ENCODE data around the gene SESN1.

Gene SESN1

DNA sequence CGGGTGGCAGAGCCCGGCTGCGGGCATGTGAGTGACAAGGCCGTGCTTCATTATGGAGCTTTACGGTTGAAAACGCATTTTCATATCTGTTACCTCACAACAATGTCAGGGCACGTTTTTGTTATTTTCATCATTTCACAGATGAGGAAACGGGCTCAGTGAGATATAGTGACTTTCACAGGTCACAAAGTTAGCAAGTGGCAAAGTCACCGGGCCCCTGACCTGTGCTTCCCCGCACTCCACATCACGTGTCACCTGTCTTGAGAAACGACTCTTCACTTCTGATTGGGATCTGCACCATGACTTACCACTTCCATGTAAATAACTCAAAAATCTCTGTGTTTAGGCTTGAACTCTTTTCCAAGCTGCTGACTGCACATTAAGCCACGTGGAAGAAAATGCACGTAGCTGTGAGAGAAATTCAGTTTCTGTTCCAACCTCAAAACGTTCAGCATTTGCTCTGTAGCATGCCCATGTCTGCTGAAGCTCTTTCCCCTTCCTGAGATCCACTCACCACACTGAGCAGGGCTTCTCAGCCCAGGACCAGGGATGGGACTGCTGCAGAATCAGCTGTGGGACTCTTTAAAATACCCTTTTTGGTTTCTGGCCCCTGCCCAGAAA, 139.2 kb downstream of the SESN1 start:
- Histone ChIP-seq H3K27me3 (ENCODE audit: control insufficient read depth in 3 of 3, insufficient read depth in 3 of 3, low read depth in 1 of 3, low read length in 3 of 3) (no peaks in the 10 kb centered on the region), H2BK120ac (ENCODE audit: low read depth, low read length) (no peak overlapping the region), H3K4me3 (ENCODE audit: low read length in 2 of 2) (no peak overlapping the region), H3K27ac (replicated peaks; ENCODE audit: low read length) (no peak overlapping the region), H3K18ac (ENCODE audit: low read length) (no peak overlapping the region), H3K9me3 (replicated peaks in 1 of 2; ENCODE audit: control insufficient read depth in 2 of 2, insufficient read depth in 1 of 2, low read depth in 1 of 2, low read length in 2 of 2) (no peaks in the 10 kb centered on the region), H3K23ac (ENCODE audit: low read depth, low read length, poor library complexity) (no peak overlapping the region), H3K14ac (ENCODE audit: low read length) (no peak overlapping the region), H3K79me1 (ENCODE audit: low read depth, low read length) (no peaks in the 10 kb centered on the region), H3K36me3 (replicated peaks in 1 of 2; ENCODE audit: control insufficient read depth in 2 of 2, insufficient read depth in 2 of 2, low read length in 2 of 2) (no peaks in the 10 kb centered on the region), H2BK12ac (ENCODE audit: low read length) (no peak overlapping the region), H2AFZ (ENCODE audit: low read length) (no peak overlapping the region), H4K8ac (ENCODE audit: low read depth, low read length) (no peak overlapping the region), H3K4ac (ENCODE audit: low read length) (no peak overlapping the region), H2AK5ac (ENCODE audit: low read depth, low read length) (no peak overlapping the region), H3K4me2 (ENCODE audit: insufficient read depth, low read length, poor library complexity, severe bottlenecking) (no peak overlapping the region), H4K91ac (ENCODE audit: low read depth, low read length, poor library complexity) (no peak overlapping the region), H2BK5ac (ENCODE audit: low read length) (no peak overlapping the region), H3K4me1 (ENCODE audit: control insufficient read depth in 2 of 2, insufficient read depth in 1 of 2, low read depth in 1 of 2, low read length in 2 of 2) (no peaks in the 10 kb centered on the region), H2BK15ac (ENCODE audit: low read length) (no peak overlapping the region), H3K9ac (ENCODE audit: low read depth, low read length, poor library complexity) (no peak overlapping the region)
- DNase-seq (ENCODE audit: low spot score) = no peak
- no CpG with 5 or more reads among the region's 15 CpGs for WGBS, 2 donors (ENCODE audit: extremely low coverage in 2 of 2, insufficient read length in 2 of 2, insufficient replicate concordance in 1 of 2)

DNA sequence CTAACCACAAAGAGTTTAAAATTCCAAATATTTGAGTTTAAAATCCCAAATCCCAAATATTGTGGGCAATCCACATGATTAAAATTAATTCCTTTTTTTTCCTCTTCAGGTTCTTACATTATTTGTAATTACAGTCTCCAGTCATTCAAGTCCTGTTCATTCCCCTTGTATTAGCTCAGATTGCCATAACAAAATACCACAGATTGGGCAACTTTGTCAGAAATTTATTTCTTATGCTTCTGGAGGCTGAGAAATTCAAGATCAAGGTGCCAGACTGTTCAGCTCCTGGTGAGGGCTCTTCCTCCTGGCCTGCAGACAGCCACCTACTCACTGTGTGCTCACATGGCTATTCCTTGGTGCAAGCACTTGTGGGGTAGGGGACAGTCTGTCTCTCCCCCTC, 141.0 kb downstream of the SESN1 start:
- no peak overlapping the region for H2BK120ac ChIP-seq (ENCODE audit: low read depth, low read length)
- H3K4me1 ChIP-seq (ENCODE audit: control insufficient read depth in 2 of 2, insufficient read depth in 1 of 2, low read depth in 1 of 2, low read length in 2 of 2) = no peaks in the 10 kb centered on the region
- no peak overlapping the region for H3K4me3 ChIP-seq (ENCODE audit: low read length in 2 of 2)
- H3K4ac ChIP-seq (ENCODE audit: low read length) = no peak overlapping the region
- no peak overlapping the region for H2AFZ ChIP-seq (ENCODE audit: low read length)
- no peak overlapping the region for H2BK15ac ChIP-seq (ENCODE audit: low read length)
- DNase-seq (ENCODE audit: low spot score) = no peak
- H3K14ac ChIP-seq (ENCODE audit: low read length) = no peak overlapping the region
- no peak overlapping the region for H3K18ac ChIP-seq (ENCODE audit: low read length)
- H3K36me3 ChIP-seq (replicated peaks in 1 of 2; ENCODE audit: control insufficient read depth in 2 of 2, insufficient read depth in 2 of 2, low read length in 2 of 2) = no peaks in the 10 kb centered on the region
- no peaks in the 10 kb centered on the region for H3K27me3 ChIP-seq (ENCODE audit: control insufficient read depth in 3 of 3, insufficient read depth in 3 of 3, low read depth in 1 of 3, low read length in 3 of 3)
- no peak overlapping the region for H3K27ac ChIP-seq (replicated peaks; ENCODE audit: low read length)
- H4K91ac ChIP-seq (ENCODE audit: low read depth, low read length, poor library complexity) = no peak overlapping the region
- H4K8ac ChIP-seq (ENCODE audit: low read depth, low read length) = no peak overlapping the region
- peak overlapping the region; percentile 61 for H3K9ac ChIP-seq (ENCODE audit: low read depth, low read length, poor library complexity)
- H2AK5ac ChIP-seq (ENCODE audit: low read depth, low read length) = no peak overlapping the region
- no peaks in the 10 kb centered on the region for H3K79me1 ChIP-seq (ENCODE audit: low read depth, low read length)
- H2BK12ac ChIP-seq (ENCODE audit: low read length) = no peak overlapping the region
- H3K23ac ChIP-seq (ENCODE audit: low read depth, low read length, poor library complexity) = no peak overlapping the region
- H3K4me2 ChIP-seq (ENCODE audit: insufficient read depth, low read length, poor library complexity, severe bottlenecking) = no peak overlapping the region
- no peaks in the 10 kb centered on the region for H3K9me3 ChIP-seq (replicated peaks in 1 of 2; ENCODE audit: control insufficient read depth in 2 of 2, insufficient read depth in 1 of 2, low read depth in 1 of 2, low read length in 2 of 2)
- no peak overlapping the region for H2BK5ac ChIP-seq (ENCODE audit: low read length)

DNA sequence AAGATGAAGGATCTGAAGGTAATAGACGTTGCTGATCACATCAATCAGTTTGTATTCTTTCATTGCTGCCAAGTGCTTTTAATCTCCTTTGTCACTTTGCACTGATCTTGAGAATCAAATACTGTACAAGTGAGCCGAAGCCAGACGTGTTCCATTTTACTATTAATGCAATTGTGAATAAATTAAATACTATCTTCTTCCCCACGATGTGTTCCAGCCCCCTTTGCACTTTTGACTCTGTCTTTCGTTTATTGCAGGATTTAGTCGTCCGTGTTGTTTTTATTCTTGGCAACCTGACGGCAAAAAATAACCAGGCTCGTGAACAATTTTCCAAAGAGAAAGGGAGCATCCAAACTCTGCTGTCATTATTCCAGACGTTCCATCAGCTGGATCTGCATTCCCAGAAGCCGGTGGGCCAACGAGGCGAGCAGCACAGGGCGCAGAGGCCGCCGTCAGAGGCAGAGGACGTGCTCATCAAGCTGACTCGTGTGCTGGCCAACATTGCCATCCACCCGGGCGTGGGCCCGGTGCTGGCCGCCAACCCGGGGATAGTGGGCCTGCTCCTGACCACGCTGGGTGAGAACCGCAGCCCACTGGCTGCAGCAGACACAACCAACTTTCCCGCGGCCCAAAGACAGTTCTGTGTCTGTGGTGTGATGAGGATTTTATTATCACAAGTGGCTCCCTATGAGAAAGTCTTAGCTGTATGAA, 141.7 kb downstream of the SESN1 start:
- no peak for DNase-seq (ENCODE audit: low spot score)
- H3K18ac ChIP-seq (ENCODE audit: low read length) = no peak overlapping the region

DNA sequence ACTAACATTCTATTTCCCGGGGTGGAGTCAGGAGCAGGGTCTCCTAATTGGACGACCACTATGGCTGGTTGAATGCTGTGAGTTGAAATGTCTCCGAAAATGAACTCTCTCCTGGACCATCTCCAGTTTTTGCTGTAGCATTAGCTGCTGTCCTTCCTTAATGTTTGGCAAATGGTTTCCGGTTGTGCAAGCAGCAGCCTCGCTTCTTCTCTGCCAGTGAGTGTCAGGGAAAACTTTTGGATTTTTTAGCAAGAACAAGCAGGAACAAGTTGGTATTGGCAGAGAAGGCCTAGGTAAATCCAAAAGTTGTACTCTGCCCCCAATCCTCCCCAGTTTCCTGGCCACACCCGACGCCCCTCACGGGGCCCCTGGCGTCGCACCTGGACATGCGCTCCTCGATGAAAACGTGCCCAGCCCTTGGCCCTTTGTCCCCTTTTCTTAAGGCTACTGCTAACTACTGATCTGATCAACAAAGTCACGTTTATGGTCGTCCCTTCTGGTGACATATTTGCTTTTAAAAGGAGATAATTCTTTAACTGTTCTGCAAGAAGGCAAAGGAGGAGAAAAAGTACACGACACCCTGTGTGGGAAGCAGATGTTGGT, 143.2 kb downstream of the SESN1 start:
- no peak overlapping the region for H4K8ac ChIP-seq (ENCODE audit: low read depth, low read length)
- H3K4me1 ChIP-seq (ENCODE audit: control insufficient read depth in 2 of 2, insufficient read depth in 1 of 2, low read depth in 1 of 2, low read length in 2 of 2) = peaks cover 2 to 5% of the 10 kb centered on the region in 2 donors
- no peak overlapping the region for H3K9ac ChIP-seq (ENCODE audit: low read depth, low read length, poor library complexity)

More for the DNA sequence above, 141.7 kb downstream of the SESN1 start:
- Histone ChIP-seq H3K27me3 (ENCODE audit: control insufficient read depth in 3 of 3, insufficient read depth in 3 of 3, low read depth in 1 of 3, low read length in 3 of 3) (no peaks in the 10 kb centered on the region), H2AFZ (ENCODE audit: low read length) (no peak overlapping the region), H3K27ac (replicated peaks; ENCODE audit: low read length) (no peak overlapping the region), H3K36me3 (replicated peaks in 1 of 2; ENCODE audit: control insufficient read depth in 2 of 2, insufficient read depth in 2 of 2, low read length in 2 of 2) (no peaks in the 10 kb centered on the region), H3K4me2 (ENCODE audit: insufficient read depth, low read length, poor library complexity, severe bottlenecking) (no peak overlapping the region), H3K9me3 (replicated peaks in 1 of 2; ENCODE audit: control insufficient read depth in 2 of 2, insufficient read depth in 1 of 2, low read depth in 1 of 2, low read length in 2 of 2) (no peaks in the 10 kb centered on the region), H3K4me1 (ENCODE audit: control insufficient read depth in 2 of 2, insufficient read depth in 1 of 2, low read depth in 1 of 2, low read length in 2 of 2) (no peaks in the 10 kb centered on the region), H4K91ac (ENCODE audit: low read depth, low read length, poor library complexity) (no peak overlapping the region), H3K23ac (ENCODE audit: low read depth, low read length, poor library complexity) (peak overlapping the region; percentile 52), H2AK5ac (ENCODE audit: low read depth, low read length) (no peak overlapping the region), H4K8ac (ENCODE audit: low read depth, low read length) (no peak overlapping the region), H3K4ac (ENCODE audit: low read length) (no peak overlapping the region), H2BK15ac (ENCODE audit: low read length) (no peak overlapping the region), H3K79me1 (ENCODE audit: low read depth, low read length) (no peaks in the 10 kb centered on the region), H3K4me3 (ENCODE audit: low read length in 2 of 2) (no peak overlapping the region), H3K14ac (ENCODE audit: low read length) (no peak overlapping the region), H2BK5ac (ENCODE audit: low read length) (no peak overlapping the region), H3K9ac (ENCODE audit: low read depth, low read length, poor library complexity) (no peak overlapping the region), H2BK120ac (ENCODE audit: low read depth, low read length) (no peak overlapping the region), H2BK12ac (ENCODE audit: low read length) (no peak overlapping the region)
- WGBS, 2 donors (ENCODE audit: extremely low coverage in 2 of 2, insufficient read length in 2 of 2, insufficient replicate concordance in 1 of 2) = no CpG with 5 or more reads among the region's 27 CpGs

More for the DNA sequence above, 143.2 kb downstream of the SESN1 start:
- no peak for DNase-seq (ENCODE audit: low spot score)
- Histone ChIP-seq H2BK15ac (ENCODE audit: low read length) (no peak overlapping the region), H2AFZ (ENCODE audit: low read length) (no peak overlapping the region), H3K4me3 (ENCODE audit: low read length in 2 of 2) (no peak overlapping the region), H3K79me1 (ENCODE audit: low read depth, low read length) (no peaks in the 10 kb centered on the region), H3K27me3 (ENCODE audit: control insufficient read depth in 3 of 3, insufficient read depth in 3 of 3, low read depth in 1 of 3, low read length in 3 of 3) (no peaks in the 10 kb centered on the region), H3K23ac (ENCODE audit: low read depth, low read length, poor library complexity) (no peak overlapping the region), H4K91ac (ENCODE audit: low read depth, low read length, poor library complexity) (no peak overlapping the region), H2AK5ac (ENCODE audit: low read depth, low read length) (no peak overlapping the region), H3K27ac (replicated peaks; ENCODE audit: low read length) (no peak overlapping the region), H3K4ac (ENCODE audit: low read length) (no peak overlapping the region), H2BK120ac (ENCODE audit: low read depth, low read length) (no peak overlapping the region), H2BK5ac (ENCODE audit: low read length) (no peak overlapping the region), H3K36me3 (replicated peaks in 1 of 2; ENCODE audit: control insufficient read depth in 2 of 2, insufficient read depth in 2 of 2, low read length in 2 of 2) (no peaks in the 10 kb centered on the region), H2BK12ac (ENCODE audit: low read length) (no peak overlapping the region), H3K4me2 (ENCODE audit: insufficient read depth, low read length, poor library complexity, severe bottlenecking) (no peak overlapping the region), H3K9me3 (replicated peaks in 1 of 2; ENCODE audit: control insufficient read depth in 2 of 2, insufficient read depth in 1 of 2, low read depth in 1 of 2, low read length in 2 of 2) (no peaks in the 10 kb centered on the region), H3K18ac (ENCODE audit: low read length) (no peak overlapping the region), H3K14ac (ENCODE audit: low read length) (no peak overlapping the region)
- no CpG with 5 or more reads among the region's 16 CpGs for WGBS, 2 donors (ENCODE audit: extremely low coverage in 2 of 2, insufficient read length in 2 of 2, insufficient replicate concordance in 1 of 2)
